DND-41 (cell line): ENCODE measurements around the gene GOLGA6L9.
"Not testable (repeated sequence)": the region's sequence is repeated elsewhere in the genome, so short reads cannot be mapped to it uniquely, and the experiment has no call there.

Source experiments
- ATAC-seq: fragments of 200-7000 bp; cut with Tn5 transposase; 3 replicates; pipeline ENCODE4 v1.9.1; 2021; ENCODE audit warnings: low read depth; ENCODE audit not compliant: insufficient read depth
- DNase-seq: peaks from one replicate; pipeline ENCODE4 v3.0.0-alpha.2; 2020
- H2AFZ ChIP-seq: 2 replicates; pipeline ENCODE4 v1.6.0; 2012; ENCODE audit warnings: low read depth, low read length
- H3K27ac ChIP-seq: 2 replicates; pipeline ENCODE4 v1.5.1; 2012; ENCODE audit warnings: low read length, inconsistent platforms
- H3K27me3 ChIP-seq: fragments of 200-600 bp; sonication (generic); 2 replicates; pipeline ENCODE4 v1.6.0; 2012; ENCODE audit warnings: low read length, mild to moderate bottlenecking, inconsistent platforms; ENCODE audit not compliant: insufficient read depth, poor library complexity
- H3K36me3 ChIP-seq: 2 replicates; pipeline ENCODE4 v1.5.1; 2012; ENCODE audit warnings: low read length, inconsistent platforms; ENCODE audit not compliant: insufficient read depth
- H3K4me1 ChIP-seq: 2 replicates; pipeline ENCODE4 v1.5.1; 2012; ENCODE audit warnings: mild to moderate bottlenecking, low read length; ENCODE audit not compliant: insufficient read depth
- H3K4me2 ChIP-seq: 2 replicates; pipeline ENCODE4 v1.6.0; 2012; ENCODE audit warnings: mild to moderate bottlenecking, moderate library complexity, low read length, inconsistent platforms; ENCODE audit not compliant: insufficient read depth
- H3K4me3 ChIP-seq, 2 experiments: fragments of 200-600 bp in 1 of 2; shearing (Covaris generic) in 1 of 2; 2 replicates each; pipeline ENCODE4 v1.5.1; 2012 to 2016; ENCODE audit warnings: inconsistent platforms in 2 of 2, low read length in 2 of 2, mild to moderate bottlenecking in 2 of 2, low read depth in 1 of 2, moderate library complexity in 1 of 2
- H3K79me2 ChIP-seq: 2 replicates; pipeline ENCODE4 v1.6.0; 2012; ENCODE audit warnings: low read length, inconsistent platforms; ENCODE audit not compliant: insufficient read depth
- H3K9ac ChIP-seq: 2 replicates; pipeline ENCODE4 v1.6.0; 2012; ENCODE audit warnings: low read depth, mild to moderate bottlenecking, inconsistent platforms, low read length, moderate library complexity
- H3K9me3 ChIP-seq: 2 replicates; pipeline ENCODE4 v1.5.1; 2012; ENCODE audit warnings: low read length, moderate library complexity, mild to moderate bottlenecking, inconsistent platforms; ENCODE audit not compliant: insufficient read depth, severe bottlenecking
- H4K20me1 ChIP-seq: 2 replicates; pipeline ENCODE4 v1.6.0; 2012; ENCODE audit warnings: low read length; ENCODE audit not compliant: insufficient read depth
- TF ChIP-seq, protein P1 (sequence below): IDR thresholded peaks from 2 replicates; pipeline ENCODE4 v1.5.1; 2012; ENCODE audit warnings: borderline replicate concordance, low read length, moderate library complexity, mild to moderate bottlenecking; ENCODE audit not compliant: poor library complexity, severe bottlenecking; ENCODE audit errors: extremely low read depth

The GOLGA6L9 gene

DNA sequence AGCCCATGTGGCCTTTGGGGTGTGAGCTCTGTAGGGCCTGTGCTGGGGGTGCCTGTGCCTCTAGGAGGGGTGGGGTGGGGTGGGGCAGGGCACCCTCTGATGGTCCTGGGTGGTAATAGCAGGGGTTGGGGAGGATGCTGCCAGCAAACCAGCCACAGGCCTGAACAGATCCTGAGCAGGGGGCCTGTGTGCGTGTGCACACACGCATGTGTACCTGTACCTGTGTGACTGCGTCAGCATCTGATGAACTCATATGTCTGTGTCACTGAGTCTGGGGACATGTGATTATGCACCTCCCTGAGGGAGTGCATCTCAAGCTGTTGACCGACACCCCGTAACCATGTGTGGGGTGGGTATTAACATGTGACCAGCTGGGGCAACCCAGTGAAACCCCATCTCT, 36.0 kb downstream of the GOLGA6L9 start:
- not testable (repeated sequence) for H3K27me3 ChIP-seq, H2AFZ ChIP-seq, DNase-seq, H3K36me3 ChIP-seq, H3K79me2 ChIP-seq, H3K27ac ChIP-seq, ATAC-seq, H3K4me3 ChIP-seq, H3K9ac ChIP-seq, H4K20me1 ChIP-seq, H3K9me3 ChIP-seq, H3K4me2 ChIP-seq, H3K4me1 ChIP-seq

- not testable (repeated sequence) for H3K4me2 ChIP-seq, H3K27me3 ChIP-seq, H2AFZ ChIP-seq, H4K20me1 ChIP-seq, H3K79me2 ChIP-seq, H3K9me3 ChIP-seq, H3K9ac ChIP-seq, H3K4me3 ChIP-seq, DNase-seq, H3K27ac ChIP-seq, H3K36me3 ChIP-seq, H3K4me1 ChIP-seq
- TF ChIP-seq, protein P1, sequence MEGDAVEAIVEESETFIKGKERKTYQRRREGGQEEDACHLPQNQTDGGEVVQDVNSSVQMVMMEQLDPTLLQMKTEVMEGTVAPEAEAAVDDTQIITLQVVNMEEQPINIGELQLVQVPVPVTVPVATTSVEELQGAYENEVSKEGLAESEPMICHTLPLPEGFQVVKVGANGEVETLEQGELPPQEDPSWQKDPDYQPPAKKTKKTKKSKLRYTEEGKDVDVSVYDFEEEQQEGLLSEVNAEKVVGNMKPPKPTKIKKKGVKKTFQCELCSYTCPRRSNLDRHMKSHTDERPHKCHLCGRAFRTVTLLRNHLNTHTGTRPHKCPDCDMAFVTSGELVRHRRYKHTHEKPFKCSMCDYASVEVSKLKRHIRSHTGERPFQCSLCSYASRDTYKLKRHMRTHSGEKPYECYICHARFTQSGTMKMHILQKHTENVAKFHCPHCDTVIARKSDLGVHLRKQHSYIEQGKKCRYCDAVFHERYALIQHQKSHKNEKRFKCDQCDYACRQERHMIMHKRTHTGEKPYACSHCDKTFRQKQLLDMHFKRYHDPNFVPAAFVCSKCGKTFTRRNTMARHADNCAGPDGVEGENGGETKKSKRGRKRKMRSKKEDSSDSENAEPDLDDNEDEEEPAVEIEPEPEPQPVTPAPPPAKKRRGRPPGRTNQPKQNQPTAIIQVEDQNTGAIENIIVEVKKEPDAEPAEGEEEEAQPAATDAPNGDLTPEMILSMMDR, result peak; percentile 3
- ATAC-seq, result peak; percentile 97
These were observed 38.6 kb downstream of the GOLGA6L9 start for GRCh38 chr15:82468205-82468604.

DNA sequence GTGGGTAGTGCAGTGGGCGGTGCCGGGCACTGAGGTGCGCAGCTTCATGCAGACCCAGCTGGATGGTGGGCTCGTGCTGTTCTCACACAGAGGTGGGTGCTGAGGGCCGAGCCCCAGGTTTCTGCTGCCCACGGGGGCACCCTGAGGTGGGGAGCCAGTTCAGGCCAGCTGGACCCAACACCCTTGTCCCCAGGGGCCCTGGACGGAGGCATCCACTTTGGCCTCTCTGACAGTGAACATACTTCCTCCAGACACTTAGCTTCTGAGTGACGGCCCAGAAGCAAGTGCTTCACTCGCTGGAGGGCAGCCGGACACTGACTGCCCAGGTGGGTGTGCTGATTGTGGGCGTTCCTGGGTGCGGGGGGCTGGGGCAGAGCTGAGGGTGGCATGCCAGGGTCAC, 39.8 kb downstream of the GOLGA6L9 start:
- ATAC-seq, H3K4me1 ChIP-seq, H3K4me2 ChIP-seq, H4K20me1 ChIP-seq, H3K9ac ChIP-seq, H3K27ac ChIP-seq, DNase-seq, H2AFZ ChIP-seq, H3K79me2 ChIP-seq, H3K4me3 ChIP-seq, H3K36me3 ChIP-seq, H3K9me3 ChIP-seq, H3K27me3 ChIP-seq: not testable (repeated sequence)

DNA sequence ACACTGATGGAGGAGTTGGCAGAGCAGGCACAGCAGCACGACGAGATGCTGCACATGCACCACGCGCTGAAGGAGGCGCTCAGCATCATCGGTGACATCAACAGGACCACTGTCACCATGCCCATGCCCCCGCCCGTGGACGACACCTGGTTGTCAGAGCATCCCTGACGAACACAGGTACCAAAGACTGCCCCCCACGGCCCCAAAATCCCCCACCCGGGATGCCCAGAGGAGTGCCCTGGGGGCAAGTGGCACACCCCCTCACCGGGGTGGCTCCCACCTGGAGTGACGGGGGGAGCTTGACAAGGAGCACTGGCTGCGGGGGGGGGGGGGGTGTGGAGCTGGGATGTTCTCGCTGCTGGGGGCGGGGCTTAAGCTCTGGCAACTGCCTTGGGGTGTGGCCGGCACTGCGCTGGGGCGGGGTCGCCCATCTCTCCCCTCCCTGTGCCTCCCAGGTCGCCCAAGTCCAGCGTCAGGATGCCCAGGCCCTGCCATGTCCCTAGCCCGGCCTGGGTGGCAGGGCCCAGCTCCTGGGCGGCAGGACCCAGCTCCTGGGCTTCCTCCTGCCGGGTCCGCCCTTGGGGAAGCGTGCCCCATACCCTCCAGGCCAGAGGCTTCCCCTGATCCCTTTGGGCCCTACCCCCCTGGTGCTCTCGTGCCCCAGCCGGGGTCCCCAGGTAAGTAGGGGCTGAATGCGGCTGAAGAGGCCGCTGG, 42.8 kb downstream of the GOLGA6L9 start:
- not testable (repeated sequence) for H3K9me3 ChIP-seq, H3K79me2 ChIP-seq, H3K9ac ChIP-seq, ATAC-seq, H4K20me1 ChIP-seq, H3K27me3 ChIP-seq, H3K36me3 ChIP-seq, H2AFZ ChIP-seq, H3K4me1 ChIP-seq, H3K4me2 ChIP-seq, DNase-seq, H3K27ac ChIP-seq, H3K4me3 ChIP-seq

DNA sequence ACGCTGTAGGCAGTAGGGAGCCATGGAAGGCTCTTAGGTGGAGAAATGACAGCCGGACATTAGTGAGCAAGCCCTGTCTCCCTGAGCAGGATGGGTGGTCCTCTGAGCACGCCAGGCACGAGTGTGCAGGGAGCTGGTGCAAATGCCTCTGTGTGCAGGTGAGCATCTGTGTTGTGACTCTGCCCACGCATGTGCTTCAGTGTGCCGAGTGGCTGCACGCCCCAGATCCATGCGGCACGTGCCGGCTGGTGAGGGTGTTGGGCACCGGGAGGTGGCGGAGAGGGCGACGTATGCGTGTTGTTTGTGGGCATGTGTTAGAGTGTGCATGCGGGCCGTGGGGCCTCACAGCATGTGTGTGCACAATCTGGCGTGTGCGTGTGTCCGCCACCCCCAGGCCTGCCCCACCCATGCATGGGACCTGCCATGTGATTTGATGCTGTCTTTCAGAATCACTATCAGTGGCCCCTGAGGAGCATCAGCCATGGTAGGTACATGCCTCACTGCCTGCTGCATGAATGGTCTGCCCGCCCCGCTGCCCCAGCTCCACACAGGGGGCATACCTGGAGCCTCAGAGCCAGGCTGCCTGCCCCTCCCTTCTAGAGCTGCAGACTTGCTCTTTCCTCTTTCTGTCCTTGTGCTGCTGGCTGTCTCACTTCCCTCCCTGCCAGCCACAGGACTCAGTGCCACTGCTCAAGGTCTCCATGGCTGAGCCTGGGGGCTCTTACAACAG, 45.1 kb downstream of the GOLGA6L9 start:
- H3K79me2 ChIP-seq, result not testable (repeated sequence)

DNA sequence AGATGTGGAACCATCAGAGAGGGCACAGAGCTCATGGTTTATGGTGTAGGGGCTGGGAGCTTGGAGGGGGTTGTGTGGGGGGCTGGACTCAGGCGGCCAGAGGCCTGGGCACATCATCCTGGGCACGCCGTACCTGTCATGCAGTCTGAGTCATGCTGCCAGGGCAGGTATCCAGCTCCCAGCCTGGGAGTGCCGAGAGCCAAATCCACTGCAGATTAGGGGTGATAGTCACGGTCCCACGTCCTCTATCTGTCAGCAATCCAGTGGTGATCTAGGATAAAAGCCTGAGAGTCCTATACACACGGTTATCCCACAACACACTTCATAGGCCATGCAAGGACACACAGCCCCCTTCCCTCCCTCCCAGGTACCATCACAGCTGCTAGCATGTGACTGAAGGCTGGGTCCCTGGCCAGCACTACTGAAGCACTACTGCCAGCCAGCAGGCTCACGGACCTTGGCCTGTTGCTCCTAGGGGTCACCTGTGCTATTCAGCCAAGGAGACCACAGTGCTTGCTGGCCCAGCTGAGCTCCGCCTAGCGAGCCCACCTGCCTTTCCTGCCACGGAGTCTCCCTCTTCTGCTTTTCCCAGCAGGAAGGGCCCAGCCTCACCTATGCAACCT, 45.8 kb downstream of the GOLGA6L9 start:
- H3K79me2 ChIP-seq, H3K36me3 ChIP-seq, H3K9ac ChIP-seq, H3K27ac ChIP-seq, H3K9me3 ChIP-seq, H3K4me3 ChIP-seq, H2AFZ ChIP-seq, DNase-seq, ATAC-seq, H4K20me1 ChIP-seq, H3K4me2 ChIP-seq, H3K27me3 ChIP-seq, H3K4me1 ChIP-seq: not testable (repeated sequence)

More for the DNA sequence above, 45.1 kb downstream of the GOLGA6L9 start:
- H3K4me3 ChIP-seq, H3K4me2 ChIP-seq, H3K27ac ChIP-seq, ATAC-seq, H2AFZ ChIP-seq, DNase-seq, H3K36me3 ChIP-seq, H4K20me1 ChIP-seq, H3K27me3 ChIP-seq, H3K4me1 ChIP-seq, H3K9me3 ChIP-seq, H3K9ac ChIP-seq: not testable (repeated sequence)

DNA sequence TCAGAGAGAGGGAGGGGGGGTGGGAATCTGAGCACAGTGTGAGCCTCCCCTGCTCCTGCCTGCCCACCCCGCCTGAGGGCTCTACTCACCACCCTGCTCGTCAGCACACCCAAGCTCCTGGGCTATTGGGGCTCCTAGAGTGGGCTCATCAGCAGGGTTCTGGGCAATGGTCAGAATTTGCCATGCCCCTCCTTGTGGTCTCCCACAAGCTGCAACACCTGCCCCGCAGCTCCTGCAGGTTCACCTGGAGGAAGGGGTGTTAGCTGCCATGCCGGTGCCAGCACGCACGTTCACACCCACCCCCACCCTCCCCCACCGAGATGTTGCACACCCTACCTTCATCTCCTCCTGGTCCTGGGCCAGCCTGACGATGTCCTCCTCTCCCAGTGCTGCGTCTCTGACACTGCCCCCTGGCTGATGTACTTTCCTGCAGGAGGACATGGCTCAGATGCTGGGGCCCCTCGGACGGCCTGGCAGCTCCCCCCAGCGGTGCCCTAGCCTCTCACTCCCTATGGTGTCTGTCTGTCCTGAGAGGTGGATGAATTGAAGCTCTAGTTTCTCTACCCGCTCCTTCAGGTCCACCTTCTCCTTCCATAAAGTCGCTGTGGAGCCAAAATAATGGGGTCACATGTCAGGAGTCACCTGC, 47.2 kb downstream of the GOLGA6L9 start:
- not testable (repeated sequence) for H3K4me3 ChIP-seq, H3K4me1 ChIP-seq

More for the DNA sequence above, 47.2 kb downstream of the GOLGA6L9 start:
- DNase-seq, H3K9me3 ChIP-seq, H3K36me3 ChIP-seq, H3K79me2 ChIP-seq, H3K27ac ChIP-seq, H3K27me3 ChIP-seq, ATAC-seq, H3K9ac ChIP-seq, H3K4me2 ChIP-seq, H4K20me1 ChIP-seq, H2AFZ ChIP-seq: not testable (repeated sequence)
